Thoracic aorta endothelial cell (primary cell): ENCODE results near the gene IGFBPL1. TPM values are rescaled to one million over a fixed set of nuclear protein-coding genes. Genes with fewer than 3 reads are reported as not detected.

Experiments
- total RNA-seq: library from RNA; depleted of rRNA; stranded (reverse); fragments of >200 nt; gene quantifications from 2 replicates; pipeline ENCODE4 v1.2.3, GENCODE V29; 2012

Gene IGFBPL1
- total RNA-seq, result 0.13 and 0.29 TPM in 2 replicates

DNA sequence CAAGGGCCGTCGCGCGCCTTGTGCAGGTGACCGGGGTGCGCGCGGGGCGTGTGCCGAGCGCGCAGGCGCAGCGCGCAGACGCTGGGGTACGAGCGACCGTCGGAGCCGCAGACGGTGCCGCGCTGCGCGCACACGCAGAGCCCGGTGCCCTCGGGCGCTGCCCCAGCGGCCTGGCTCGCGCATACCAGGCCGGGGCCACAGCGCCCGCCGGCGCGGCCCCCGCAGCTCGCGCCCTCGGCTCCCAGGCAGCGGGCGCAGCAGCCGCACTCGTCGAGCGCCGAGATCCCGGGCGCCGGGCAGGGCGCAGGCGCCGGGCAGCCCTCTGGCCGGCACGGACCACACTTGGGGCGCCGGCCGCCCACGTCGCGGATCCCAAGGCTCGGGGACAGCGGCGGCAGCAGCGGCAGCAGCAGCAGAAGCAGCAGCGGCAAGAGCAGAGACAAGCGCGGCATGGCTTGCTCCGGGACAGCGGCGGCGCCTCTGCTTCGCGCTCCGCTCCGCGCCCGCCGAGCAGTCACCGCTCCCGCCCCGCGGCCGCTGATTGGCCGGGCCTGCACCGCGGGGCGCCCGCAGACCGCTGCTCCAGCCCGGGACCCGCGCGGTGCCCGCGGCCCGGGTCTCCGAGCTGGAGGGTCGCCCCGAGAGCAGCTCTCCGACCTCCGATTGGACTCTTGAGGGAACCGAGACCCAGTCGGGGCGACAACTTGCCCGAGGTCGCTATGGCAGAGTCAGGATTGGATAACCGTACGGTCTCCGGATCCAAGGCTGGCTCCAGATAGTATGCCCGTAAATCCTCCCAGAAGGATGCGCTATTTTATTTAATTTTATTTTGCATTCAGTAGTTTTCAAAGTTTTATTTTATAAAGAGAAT is at the start of gene IGFBPL1:
Gene IGFBPL1, minus strand, starts transcription at position 482 of the 871 bp plus-strand sequence. Its CDS starts 30 bp downstream, at position 452.

GRCh38 chr9:38392235-38393127 is 31.8 kb downstream of the IGFBPL1 start, which contains the start of gene ALDH1B1:
Gene ALDH1B1 (plus strand): TSS chr9:38392702. CDS start chr9:38395749, 3,047 bp downstream.

Other genes with a start within 250 kb of the IGFBPL1 start
- gene ALDH1B1, start 31.8 kb downstream of the IGFBPL1 start, total RNA-seq, result 26.2 and 34.5 TPM in 2 replicates
- gene ANKRD18A, start 196.1 kb upstream of the IGFBPL1 start, total RNA-seq, result 0.53 and 1.1 TPM in 2 replicates